BE2C (cell line): ENCODE results near the gene C22orf39.
A peak's percentile ranks its signal among the peaks of the same experiment; 100 is the strongest.

Source experiments
- DNase-seq: peaks from one replicate; pipeline ENCODE4 v3.0.0-alpha.2; 2020
- H3K27me3 ChIP-seq: fragments of 250-450 bp; sonication (Bioruptor Pico); 2 replicates; pipeline ENCODE4 v1.5.1; 2020; ENCODE audit warnings: mild to moderate bottlenecking
- H3K36me3 ChIP-seq: fragments of 250-450 bp; sonication (Bioruptor Pico); 2 replicates; pipeline ENCODE4 v1.5.1; 2020; ENCODE audit warnings: mild to moderate bottlenecking
- H3K4me1 ChIP-seq: fragments of 250-450 bp; sonication (Bioruptor Pico); 2 replicates; pipeline ENCODE4 v1.5.1; 2020
- H3K4me3 ChIP-seq: 2 replicates; pipeline ENCODE4 v1.5.1; 2011; ENCODE audit warnings: low read depth, low read length
- H3K9me3 ChIP-seq: fragments of 250-450 bp; sonication (Bioruptor Pico); 2 replicates; pipeline ENCODE4 v1.5.1; 2020
- TF ChIP-seq, protein P1 (sequence below): IDR thresholded peaks from 2 replicates; pipeline ENCODE4 v1.5.1; 2012; ENCODE audit warnings: mild to moderate bottlenecking, low read depth, low read length

C22orf39 gene

GRCh38 chr22:19470010-19470409, 22.5 kb upstream of the C22orf39 start:
- DNase-seq = no peak
- Histone ChIP-seq H3K9me3 (no peaks in the 10 kb centered on the region), H3K4me1 (no peaks in the 10 kb centered on the region; the same call in 1 of the 2 replicates), H3K4me3 (no peak overlapping the region), H3K36me3 (peaks cover 73% of the 10 kb centered on the region), H3K27me3 (no peaks in the 10 kb centered on the region)
- TF ChIP-seq, protein P1, sequence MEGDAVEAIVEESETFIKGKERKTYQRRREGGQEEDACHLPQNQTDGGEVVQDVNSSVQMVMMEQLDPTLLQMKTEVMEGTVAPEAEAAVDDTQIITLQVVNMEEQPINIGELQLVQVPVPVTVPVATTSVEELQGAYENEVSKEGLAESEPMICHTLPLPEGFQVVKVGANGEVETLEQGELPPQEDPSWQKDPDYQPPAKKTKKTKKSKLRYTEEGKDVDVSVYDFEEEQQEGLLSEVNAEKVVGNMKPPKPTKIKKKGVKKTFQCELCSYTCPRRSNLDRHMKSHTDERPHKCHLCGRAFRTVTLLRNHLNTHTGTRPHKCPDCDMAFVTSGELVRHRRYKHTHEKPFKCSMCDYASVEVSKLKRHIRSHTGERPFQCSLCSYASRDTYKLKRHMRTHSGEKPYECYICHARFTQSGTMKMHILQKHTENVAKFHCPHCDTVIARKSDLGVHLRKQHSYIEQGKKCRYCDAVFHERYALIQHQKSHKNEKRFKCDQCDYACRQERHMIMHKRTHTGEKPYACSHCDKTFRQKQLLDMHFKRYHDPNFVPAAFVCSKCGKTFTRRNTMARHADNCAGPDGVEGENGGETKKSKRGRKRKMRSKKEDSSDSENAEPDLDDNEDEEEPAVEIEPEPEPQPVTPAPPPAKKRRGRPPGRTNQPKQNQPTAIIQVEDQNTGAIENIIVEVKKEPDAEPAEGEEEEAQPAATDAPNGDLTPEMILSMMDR = no peak

- DNase-seq = no peak
- Histone ChIP-seq H3K9me3 (no peaks in the 10 kb centered on the region), H3K27me3 (no peaks in the 10 kb centered on the region), H3K36me3 (peaks cover 75% of the 10 kb centered on the region), H3K4me1 (no peaks in the 10 kb centered on the region; the same call in 1 of the 2 replicates), H3K4me3 (no peak overlapping the region)
- TF ChIP-seq, protein P1 = no peak
Observed at GRCh38 chr22:19469421-19469820, 21.9 kb upstream of the C22orf39 start.

DNA sequence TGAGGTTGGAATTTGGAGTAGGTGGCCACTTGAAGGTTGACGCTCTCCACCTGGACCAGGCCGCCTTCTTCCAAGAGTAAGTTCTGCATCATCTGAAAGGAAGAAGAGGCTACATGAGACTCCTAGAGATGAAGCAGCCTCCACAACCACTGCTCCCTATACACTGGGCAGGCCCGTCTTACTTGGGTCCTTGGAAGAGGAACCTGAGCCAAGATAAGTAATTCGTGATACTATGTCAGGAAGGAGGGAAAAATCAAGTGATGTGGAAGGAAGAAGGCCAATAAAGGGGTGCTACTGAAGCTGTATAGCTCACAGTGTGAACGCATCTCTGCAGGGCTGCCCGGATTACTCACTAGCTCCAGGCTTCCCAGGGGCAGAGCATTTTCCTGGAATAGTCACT, 20.4 kb upstream of the C22orf39 start:
- no peak overlapping the region for H3K4me3 ChIP-seq
- no peak for DNase-seq
- no peaks in the 10 kb centered on the region for H3K27me3 ChIP-seq
- no peaks in the 10 kb centered on the region; the same call in 1 of the 2 replicates for H3K4me1 ChIP-seq
- H3K36me3 ChIP-seq = peaks cover 67% of the 10 kb centered on the region
- TF ChIP-seq, protein P1 = no peak
- no peaks in the 10 kb centered on the region for H3K9me3 ChIP-seq

GRCh38 chr22:19466848-19467752, 19.6 kb upstream of the C22orf39 start:
- TF ChIP-seq, protein P1 = no peak

GRCh38 chr22:19466126-19466716, 18.7 kb upstream of the C22orf39 start:
- Histone ChIP-seq H3K36me3 (peaks cover 58% of the 10 kb centered on the region), H3K4me1 (no peaks in the 10 kb centered on the region; the same call in 1 of the 2 replicates), H3K9me3 (no peaks in the 10 kb centered on the region), H3K27me3 (no peaks in the 10 kb centered on the region), H3K4me3 (no peak overlapping the region)
- TF ChIP-seq, protein P1 = no peak
- peak; percentile 45 for DNase-seq

More at GRCh38 chr22:19466848-19467752, 19.6 kb upstream of the C22orf39 start:
- DNase-seq = no peak
- Histone ChIP-seq H3K27me3 (no peaks in the 10 kb centered on the region), H3K4me1 (no peaks in the 10 kb centered on the region; the same call in 1 of the 2 replicates), H3K4me3 (no peak overlapping the region), H3K36me3 (peaks cover 62% of the 10 kb centered on the region), H3K9me3 (no peaks in the 10 kb centered on the region)

DNA sequence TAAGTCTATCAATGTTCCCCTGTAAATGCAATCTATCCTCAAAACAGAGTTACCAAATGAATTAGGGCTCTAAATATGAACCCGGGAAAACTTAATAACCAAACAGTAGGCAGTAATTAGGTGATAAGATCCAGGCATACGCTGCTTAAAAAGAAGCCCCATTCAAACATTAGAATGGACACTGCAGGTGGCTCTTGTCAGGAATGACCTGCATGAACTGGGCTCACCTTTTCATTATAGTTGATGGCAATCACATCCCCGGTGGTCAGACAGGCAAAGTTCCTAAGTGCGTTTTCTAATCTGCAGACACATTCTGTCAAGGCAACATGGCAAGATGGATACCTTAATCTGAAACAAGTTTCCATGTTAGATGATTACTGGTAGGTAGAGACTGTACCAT, 17.5 kb upstream of the C22orf39 start:
- no peak for DNase-seq
- TF ChIP-seq, protein P1 = no peak
- peaks cover 54% of the 10 kb centered on the region for H3K36me3 ChIP-seq

More for the DNA sequence above, 17.5 kb upstream of the C22orf39 start:
- H3K4me3 ChIP-seq = no peak overlapping the region
- H3K4me1 ChIP-seq = no peaks in the 10 kb centered on the region; the same call in 1 of the 2 replicates
- H3K27me3 ChIP-seq = no peaks in the 10 kb centered on the region
- H3K9me3 ChIP-seq = no peaks in the 10 kb centered on the region
